NB4 (cell line): ENCODE data around the gene FNIP2.
"Not testable (repeated sequence)": the region's sequence is repeated elsewhere in the genome, so short reads cannot be mapped to it uniquely, and the experiment has no call there.

Experiments used
- DNase-seq: peaks from one replicate; pipeline ENCODE4 v3.0.0; 2010; ENCODE audit warnings: low read depth
- H3K4me3 ChIP-seq: one replicate; pipeline ENCODE4 v1.5.1; 2011; ENCODE audit warnings: mild to moderate bottlenecking, low read depth, low read length, moderate library complexity
- MAX ChIP-seq: IDR thresholded peaks from 2 replicates; pipeline ENCODE4 v1.6.1; 2011; ENCODE audit warnings: low read depth, low read length
- MYC ChIP-seq: IDR thresholded peaks from 2 replicates; pipeline ENCODE4 v1.6.1; 2011; ENCODE audit warnings: low read depth, low read length
- POLR2A ChIP-seq: IDR thresholded peaks from 2 replicates; pipeline ENCODE4 v1.6.1; 2011; ENCODE audit warnings: mild to moderate bottlenecking; ENCODE audit not compliant: insufficient read length; ENCODE audit errors: extremely low read depth
- TF ChIP-seq, protein P1 (sequence below): IDR thresholded peaks from one replicate; pipeline ENCODE4 v1.5.1; 2012; ENCODE audit warnings: low read depth, low read length

Gene FNIP2

GRCh38 chr4:158807691-158808090, 38.9 kb downstream of the FNIP2 start:
- H3K4me3 ChIP-seq: no peak overlapping the region
- no peak for DNase-seq
- TF ChIP-seq MAX (no peak), MYC (no peak), POLR2A (no peak)
- TF ChIP-seq, protein P1, sequence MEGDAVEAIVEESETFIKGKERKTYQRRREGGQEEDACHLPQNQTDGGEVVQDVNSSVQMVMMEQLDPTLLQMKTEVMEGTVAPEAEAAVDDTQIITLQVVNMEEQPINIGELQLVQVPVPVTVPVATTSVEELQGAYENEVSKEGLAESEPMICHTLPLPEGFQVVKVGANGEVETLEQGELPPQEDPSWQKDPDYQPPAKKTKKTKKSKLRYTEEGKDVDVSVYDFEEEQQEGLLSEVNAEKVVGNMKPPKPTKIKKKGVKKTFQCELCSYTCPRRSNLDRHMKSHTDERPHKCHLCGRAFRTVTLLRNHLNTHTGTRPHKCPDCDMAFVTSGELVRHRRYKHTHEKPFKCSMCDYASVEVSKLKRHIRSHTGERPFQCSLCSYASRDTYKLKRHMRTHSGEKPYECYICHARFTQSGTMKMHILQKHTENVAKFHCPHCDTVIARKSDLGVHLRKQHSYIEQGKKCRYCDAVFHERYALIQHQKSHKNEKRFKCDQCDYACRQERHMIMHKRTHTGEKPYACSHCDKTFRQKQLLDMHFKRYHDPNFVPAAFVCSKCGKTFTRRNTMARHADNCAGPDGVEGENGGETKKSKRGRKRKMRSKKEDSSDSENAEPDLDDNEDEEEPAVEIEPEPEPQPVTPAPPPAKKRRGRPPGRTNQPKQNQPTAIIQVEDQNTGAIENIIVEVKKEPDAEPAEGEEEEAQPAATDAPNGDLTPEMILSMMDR: no peak

DNA sequence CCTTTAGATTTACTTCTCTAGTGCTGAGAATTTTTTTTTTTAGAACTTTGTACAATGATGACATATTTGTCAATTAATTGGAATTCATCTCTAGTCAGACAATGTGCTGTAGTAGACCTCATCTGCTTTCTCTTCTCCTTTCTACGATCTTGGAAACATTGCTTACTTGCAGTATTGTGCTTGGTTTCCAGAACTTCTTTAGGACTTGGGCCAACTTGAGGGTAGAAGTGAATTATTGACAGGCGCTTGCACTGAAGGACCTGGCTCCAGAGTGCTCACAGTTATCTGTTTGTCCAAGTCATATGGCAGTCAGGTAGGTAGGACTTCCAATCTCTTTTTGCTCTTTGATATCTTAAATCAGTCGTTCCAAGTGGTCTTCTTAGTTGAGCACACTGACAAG, 39.6 kb downstream of the FNIP2 start:
- TF ChIP-seq, protein P1: no peak
- TF ChIP-seq MYC: no peak
- TF ChIP-seq MAX: no peak
- TF ChIP-seq POLR2A: no peak
- no peak overlapping the region for H3K4me3 ChIP-seq
- DNase-seq: no peak

- not testable (repeated sequence) for H3K4me3 ChIP-seq, DNase-seq
Measured at GRCh38 chr4:158809208-158809607, 40.4 kb downstream of the FNIP2 start.

GRCh38 chr4:158809611-158810486, 41.0 kb downstream of the FNIP2 start:
- no peak for TF ChIP-seq MAX
- no peak for TF ChIP-seq MYC
- TF ChIP-seq POLR2A: no peak
- no peak overlapping the region for H3K4me3 ChIP-seq
- DNase-seq: peak; percentile 69

- no peak overlapping the region for H3K4me3 ChIP-seq
- DNase-seq: no peak
Measured at GRCh38 chr4:158810487-158811215, 41.8 kb downstream of the FNIP2 start.

DNA sequence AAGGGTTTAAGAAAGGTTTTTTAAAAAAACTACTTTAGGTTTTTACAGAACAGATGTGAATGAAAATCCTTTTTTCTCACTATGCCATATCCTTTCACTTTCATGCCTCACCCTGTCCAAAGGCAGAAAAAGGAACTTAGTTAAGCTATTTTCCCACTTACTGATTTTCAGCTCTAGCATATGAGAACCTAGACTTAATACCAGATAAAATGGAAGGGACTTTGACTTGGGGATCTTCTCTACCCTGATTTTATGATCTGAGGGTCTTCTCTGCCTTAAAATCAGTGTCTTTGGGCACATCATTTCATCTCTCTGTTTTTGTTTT, 42.4 kb downstream of the FNIP2 start:
- H3K4me3 ChIP-seq: no peak overlapping the region
- DNase-seq: no peak
- no peak for TF ChIP-seq MYC
- TF ChIP-seq, protein P1: no peak
- no peak for TF ChIP-seq MAX
- TF ChIP-seq POLR2A: no peak

More at GRCh38 chr4:158810487-158811215, 41.8 kb downstream of the FNIP2 start:
- TF ChIP-seq MAX (no peak), MYC (no peak), POLR2A (no peak)
- TF ChIP-seq, protein P1: no peak
